Vagina (tissue), 2 donors: Measurements from ENCODE around the gene AP2B1.

Experiments used
- POLR2A ChIP-seq, 2 donors: fragments of 450-650 bp; IDR thresholded peaks; one replicate each; pipeline ENCODE4 v1.6.1; 2017; ENCODE audit warnings: antibody characterized with exemption in 2 of 2, mild to moderate bottlenecking in 2 of 2, moderate library complexity in 2 of 2
- POLR2AphosphoS5 ChIP-seq, 2 donors: sonication (generic); formaldehyde crosslinking; IDR thresholded peaks; one replicate each; pipeline ENCODE4 v1.9.0; 2017; ENCODE audit warnings: antibody characterized with exemption in 2 of 2, mild to moderate bottlenecking in 2 of 2, low read depth in 1 of 2; ENCODE audit not compliant: insufficient read depth in 1 of 2
- TF ChIP-seq, protein P1 (sequence below), 3 experiments: fragments of 450-650 bp in 2 of 3; fragments of 200-600 bp in 1 of 3; sonication (generic) in 1 of 3; IDR thresholded peaks; one replicate each; pipeline ENCODE4 v1.5.1; 2017 to 2019; ENCODE audit warnings: antibody characterized with exemption in 3 of 3, mild to moderate bottlenecking in 2 of 3, moderate library complexity in 2 of 3

DNA sequence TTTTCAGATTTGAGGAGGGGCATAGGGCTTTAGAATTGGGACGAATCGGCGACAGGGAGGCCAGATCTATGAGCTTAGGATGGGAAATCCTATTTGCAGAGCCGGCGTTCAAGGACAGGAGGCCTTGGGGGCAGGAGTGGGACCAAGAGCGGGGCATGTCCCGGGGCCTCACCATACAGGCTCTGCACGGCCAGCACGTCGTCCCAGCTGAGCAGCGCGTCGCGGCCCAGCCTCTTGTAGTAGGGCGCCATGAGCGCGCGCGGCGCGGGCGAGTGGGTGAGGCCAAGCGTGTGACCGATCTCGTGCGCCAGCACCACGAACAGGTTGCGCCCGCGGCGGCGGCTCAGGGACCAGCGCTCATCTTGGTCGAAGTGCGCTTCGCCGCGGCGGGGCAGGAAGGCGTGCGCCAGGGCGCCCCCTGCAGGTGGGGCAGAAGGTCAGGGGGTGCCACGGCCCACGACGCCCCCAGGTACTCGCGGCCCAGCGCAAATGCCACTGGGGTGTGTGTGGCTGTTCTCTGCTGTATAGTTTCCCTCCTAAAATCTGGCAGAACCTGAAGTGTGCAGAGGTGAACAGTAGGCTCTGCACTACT is 182.9 kb downstream of the AP2B1 start:
- TF ChIP-seq, protein P1, sequence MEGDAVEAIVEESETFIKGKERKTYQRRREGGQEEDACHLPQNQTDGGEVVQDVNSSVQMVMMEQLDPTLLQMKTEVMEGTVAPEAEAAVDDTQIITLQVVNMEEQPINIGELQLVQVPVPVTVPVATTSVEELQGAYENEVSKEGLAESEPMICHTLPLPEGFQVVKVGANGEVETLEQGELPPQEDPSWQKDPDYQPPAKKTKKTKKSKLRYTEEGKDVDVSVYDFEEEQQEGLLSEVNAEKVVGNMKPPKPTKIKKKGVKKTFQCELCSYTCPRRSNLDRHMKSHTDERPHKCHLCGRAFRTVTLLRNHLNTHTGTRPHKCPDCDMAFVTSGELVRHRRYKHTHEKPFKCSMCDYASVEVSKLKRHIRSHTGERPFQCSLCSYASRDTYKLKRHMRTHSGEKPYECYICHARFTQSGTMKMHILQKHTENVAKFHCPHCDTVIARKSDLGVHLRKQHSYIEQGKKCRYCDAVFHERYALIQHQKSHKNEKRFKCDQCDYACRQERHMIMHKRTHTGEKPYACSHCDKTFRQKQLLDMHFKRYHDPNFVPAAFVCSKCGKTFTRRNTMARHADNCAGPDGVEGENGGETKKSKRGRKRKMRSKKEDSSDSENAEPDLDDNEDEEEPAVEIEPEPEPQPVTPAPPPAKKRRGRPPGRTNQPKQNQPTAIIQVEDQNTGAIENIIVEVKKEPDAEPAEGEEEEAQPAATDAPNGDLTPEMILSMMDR (IDR thresholded peaks at IDR 0.05): no peak
- TF ChIP-seq POLR2AphosphoS5 (IDR thresholded peaks at IDR 0.05; ENCODE audit: insufficient read depth in 1 of 2, low read depth in 1 of 2) (no peak), POLR2A (IDR thresholded peaks at IDR 0.05) (no peak)
